Effector memory CD4-positive, alpha-beta T cell (primary cell): ENCODE measurements around the gene SLC30A4.
A peak's percentile ranks its signal among the peaks of the same experiment; 100 is the strongest.

Source experiments
- DNase-seq, 3 donors: peaks; one replicate each; pipeline ENCODE4 v3.0.0-alpha.2; 2020
- H3K27ac ChIP-seq: 2 replicates; pipeline ENCODE4 v1.7.0; 2013; ENCODE audit warnings: mild to moderate bottlenecking, low read length, moderate library complexity; ENCODE audit not compliant: insufficient read depth, poor library complexity, severe bottlenecking
- H3K27me3 ChIP-seq: replicated peaks from 2 replicates; pipeline ENCODE4 v1.7.0; 2013; ENCODE audit warnings: mild to moderate bottlenecking, low read length; ENCODE audit not compliant: insufficient read depth, control insufficient read depth, poor library complexity, severe bottlenecking
- H3K36me3 ChIP-seq: 2 replicates; pipeline ENCODE4 v1.7.0; 2013; ENCODE audit warnings: mild to moderate bottlenecking, low read length, moderate library complexity; ENCODE audit not compliant: control insufficient read depth, insufficient read depth
- H3K4me1 ChIP-seq: 2 replicates; pipeline ENCODE4 v1.7.0; 2013; ENCODE audit warnings: low read length, mild to moderate bottlenecking; ENCODE audit not compliant: control insufficient read depth, insufficient read depth, poor library complexity, severe bottlenecking
- H3K4me3 ChIP-seq: 2 replicates; pipeline ENCODE4 v1.7.0; 2013; ENCODE audit warnings: low read length, low read depth, mild to moderate bottlenecking; ENCODE audit not compliant: insufficient read depth, poor library complexity, severe bottlenecking
- H3K9me3 ChIP-seq: 2 replicates; pipeline ENCODE4 v1.7.0; 2013; ENCODE audit warnings: mild to moderate bottlenecking, low read length, moderate library complexity; ENCODE audit not compliant: control insufficient read depth

Gene SLC30A4

GRCh38 chr15:45441036-45441435 is 81.5 kb downstream of the SLC30A4 start:
- no peak for DNase-seq
- Histone ChIP-seq H3K4me3 (no peak overlapping the region), H3K9me3 (no peaks in the 10 kb centered on the region), H3K36me3 (no peaks in the 10 kb centered on the region), H3K27me3 (no peaks in the 10 kb centered on the region), H3K27ac (no peak overlapping the region), H3K4me1 (no peaks in the 10 kb centered on the region)

GRCh38 chr15:45439521-45440260 is 82.9 kb downstream of the SLC30A4 start:
- no peak overlapping the region for H3K27ac ChIP-seq
- H3K36me3 ChIP-seq: no peaks in the 10 kb centered on the region
- H3K4me1 ChIP-seq: no peaks in the 10 kb centered on the region

DNA sequence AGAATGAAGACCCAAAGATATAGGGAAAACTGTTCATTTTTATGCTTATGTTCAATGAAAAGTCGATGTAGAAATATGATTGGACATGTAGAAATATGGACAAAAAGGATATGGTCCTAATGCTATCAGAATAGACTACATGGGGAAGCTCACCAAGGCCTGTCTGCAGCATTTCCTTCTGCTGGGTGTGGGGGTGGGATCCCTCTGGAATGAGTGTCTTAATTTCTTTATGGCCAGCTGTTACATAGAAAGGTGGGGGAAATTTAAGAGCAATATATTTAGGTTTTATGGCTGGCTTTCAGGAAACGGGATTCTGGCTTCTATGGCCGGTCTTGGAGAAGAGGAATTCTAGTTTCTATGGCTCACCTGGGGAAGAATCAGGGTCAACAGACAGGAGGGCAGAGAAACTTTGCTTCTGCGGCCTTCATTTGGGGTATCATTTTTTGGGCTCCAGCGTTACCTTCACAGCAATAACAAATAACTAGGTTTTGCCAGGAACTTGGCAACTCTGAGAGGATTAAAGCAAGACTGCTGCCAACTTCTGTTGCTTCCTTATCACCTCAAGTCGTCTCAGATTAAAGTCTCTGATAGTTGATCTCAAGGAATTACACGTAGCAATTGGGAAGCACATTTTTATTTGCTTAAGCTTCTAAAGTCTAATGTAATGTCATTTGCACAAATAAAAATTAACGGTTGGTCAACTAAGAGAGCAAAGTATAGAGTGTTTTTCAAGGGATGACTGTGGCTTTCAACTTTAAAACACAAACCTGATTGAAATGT is 87.2 kb downstream of the SLC30A4 start:
- H3K4me1 ChIP-seq: no peaks in the 10 kb centered on the region
- DNase-seq: no peak

More at GRCh38 chr15:45439521-45440260, 82.9 kb downstream of the SLC30A4 start:
- Histone ChIP-seq H3K9me3 (no peaks in the 10 kb centered on the region), H3K27me3 (no peaks in the 10 kb centered on the region), H3K4me3 (no peak overlapping the region)
- no peak for DNase-seq

GRCh38 chr15:45434078-45434567 is 88.4 kb downstream of the SLC30A4 start:
- no peak for DNase-seq
- no peaks in the 10 kb centered on the region for H3K27me3 ChIP-seq
- H3K4me3 ChIP-seq: no peak overlapping the region
- no peaks in the 10 kb centered on the region for H3K4me1 ChIP-seq
- no peaks in the 10 kb centered on the region for H3K9me3 ChIP-seq
- H3K36me3 ChIP-seq: no peaks in the 10 kb centered on the region
- no peak overlapping the region for H3K27ac ChIP-seq

More for the DNA sequence above, 87.2 kb downstream of the SLC30A4 start:
- Histone ChIP-seq H3K36me3 (no peaks in the 10 kb centered on the region), H3K27ac (no peak overlapping the region), H3K27me3 (no peaks in the 10 kb centered on the region), H3K4me3 (no peak overlapping the region), H3K9me3 (no peaks in the 10 kb centered on the region)

GRCh38 chr15:45431511-45431910 is 91.0 kb downstream of the SLC30A4 start:
- H3K27ac ChIP-seq: no peak overlapping the region
- H3K4me1 ChIP-seq: no peaks in the 10 kb centered on the region
- H3K27me3 ChIP-seq: no peaks in the 10 kb centered on the region
- no peaks in the 10 kb centered on the region for H3K9me3 ChIP-seq
- no peaks in the 10 kb centered on the region for H3K36me3 ChIP-seq
- no peak for DNase-seq
- H3K4me3 ChIP-seq: no peak overlapping the region

DNA sequence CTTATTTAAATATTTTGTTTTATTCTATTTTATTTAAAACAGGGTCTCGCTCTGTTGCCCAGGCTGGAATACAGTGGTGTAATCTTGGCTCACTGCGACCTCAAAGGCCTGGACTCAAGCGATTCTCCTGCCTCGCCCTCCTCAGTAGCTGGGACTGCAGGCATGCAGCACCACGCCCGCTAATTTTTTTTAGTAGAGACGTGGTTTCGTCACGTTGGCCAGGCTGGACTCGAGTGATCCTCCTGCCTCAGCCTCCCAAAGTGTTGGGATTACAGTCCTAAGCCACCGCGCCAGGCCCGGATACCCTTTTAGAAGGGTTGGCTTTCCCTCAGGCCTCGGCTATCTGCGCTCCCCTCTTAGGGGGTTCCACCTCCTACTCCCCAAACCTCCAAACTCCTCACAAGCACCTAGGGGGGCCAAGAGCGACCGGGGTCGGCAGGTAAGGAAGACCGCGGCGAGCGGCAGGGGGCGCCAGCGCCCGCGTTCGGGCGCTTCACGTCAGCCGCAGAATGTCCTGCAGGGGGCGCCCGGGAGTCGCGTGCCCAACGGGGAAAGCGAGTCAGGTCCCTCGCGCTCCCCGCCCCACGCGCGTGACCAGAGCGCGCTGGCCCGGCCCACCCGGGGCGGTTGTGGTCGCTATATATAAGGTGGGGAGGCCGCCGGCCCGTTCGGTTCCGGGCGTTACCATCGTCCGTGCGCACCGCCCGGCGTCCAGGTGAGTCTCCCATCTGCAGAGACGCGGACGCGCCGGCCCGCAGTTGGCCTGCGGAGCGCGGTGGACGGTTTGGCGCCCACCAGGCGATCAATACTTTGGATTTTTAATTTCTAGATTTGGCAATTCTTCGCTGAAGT is 92.4 kb downstream of the SLC30A4 start:
- peak; percentile 67 to 82 (median 77) for DNase-seq
- Histone ChIP-seq H3K9me3 (no peaks in the 10 kb centered on the region), H3K4me1 (no peaks in the 10 kb centered on the region), H3K36me3 (no peaks in the 10 kb centered on the region), H3K27ac (no peak overlapping the region), H3K27me3 (no peaks in the 10 kb centered on the region), H3K4me3 (peak overlapping the region; percentile 49)
